Measurements from ENCODE around the gene KCNE3.

GRCh38 chr11:74438681-74439080 is 28.7 kb downstream of the KCNE3 start:
- TF ChIP-seq CTCF (IDR thresholded peaks at IDR 0.05) (no peak), POLR2AphosphoS5 (IDR thresholded peaks at IDR 0.05) (no peak)

All from gastroesophageal sphincter (tissue), 3 donors.